ENCODE measurements around the gene NACA2. TPM values are rescaled to one million over a fixed set of nuclear protein-coding genes. Genes with fewer than 3 reads are reported as not detected.
A peak's percentile ranks its signal among the peaks of the same experiment; 100 is the strongest.
"Not testable (repeated sequence)": the region's sequence is repeated elsewhere in the genome, so short reads cannot be mapped to it uniquely, and the experiment has no call there.

Gene NACA2
- total RNA-seq, 1 donor = not detected

DNA sequence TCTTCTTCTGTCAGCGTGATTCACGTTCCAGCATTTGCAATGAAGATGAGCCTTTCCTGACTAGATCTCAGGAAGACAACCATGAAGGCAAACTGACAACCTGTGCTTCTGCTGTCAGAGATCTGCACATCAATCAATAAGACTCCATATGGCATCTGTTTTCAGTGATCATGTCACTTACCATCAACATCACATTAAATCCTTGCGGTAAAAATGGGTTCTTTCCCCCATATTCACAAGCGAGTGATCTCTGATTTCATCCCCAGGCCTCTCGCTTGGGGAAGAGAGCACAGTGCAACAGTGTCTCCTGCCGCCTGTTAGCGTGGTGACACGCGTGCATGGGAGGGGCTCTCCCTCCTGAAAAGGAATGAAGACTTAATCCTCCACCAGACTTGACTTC, 11.1 kb downstream of the NACA2 start:
- DNase-seq (ENCODE audit: low read depth in 2 of 3, low spot score in 2 of 3) = no peak

DNA sequence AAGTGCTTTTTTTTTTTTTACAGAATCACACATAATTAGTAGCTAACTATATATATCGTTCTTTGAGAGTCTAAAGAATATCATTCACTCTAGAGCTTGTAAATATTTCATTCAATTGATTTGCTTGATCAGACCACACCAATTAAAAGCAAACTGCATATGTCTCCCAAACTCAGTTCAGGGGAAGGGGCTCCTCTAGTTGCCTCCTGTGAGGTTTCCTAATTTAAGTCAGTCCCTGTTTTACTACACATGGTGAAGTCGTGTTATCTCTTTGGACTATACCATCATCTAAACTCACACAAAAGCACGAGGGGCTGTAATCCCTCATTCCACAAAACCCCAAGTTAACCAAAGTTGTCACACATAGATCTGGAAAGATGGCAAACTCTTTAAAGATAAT, 11.7 kb downstream of the NACA2 start:
- no peak for DNase-seq (ENCODE audit: low read depth in 2 of 3, low spot score in 2 of 3)

DNA sequence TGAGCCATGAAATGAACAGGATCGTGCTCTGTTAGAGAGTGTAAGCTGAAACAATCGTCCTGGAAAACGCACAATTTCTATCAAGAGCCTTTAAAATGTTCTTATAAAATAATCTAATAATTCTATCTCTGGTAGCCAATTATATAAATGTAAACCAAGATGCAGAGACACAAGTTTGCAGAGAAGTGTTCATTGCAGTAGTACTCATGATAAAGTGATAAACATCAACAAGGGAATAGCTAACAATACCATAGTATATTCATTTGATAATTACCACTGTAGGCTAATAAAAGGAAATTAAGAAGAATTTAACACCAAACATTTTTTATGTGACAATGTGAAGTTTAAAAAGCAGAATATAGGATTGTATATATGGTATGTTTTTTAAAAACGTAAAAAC, 12.4 kb downstream of the NACA2 start:
- no peak for DNase-seq (ENCODE audit: low read depth in 2 of 3, low spot score in 2 of 3)

DNA sequence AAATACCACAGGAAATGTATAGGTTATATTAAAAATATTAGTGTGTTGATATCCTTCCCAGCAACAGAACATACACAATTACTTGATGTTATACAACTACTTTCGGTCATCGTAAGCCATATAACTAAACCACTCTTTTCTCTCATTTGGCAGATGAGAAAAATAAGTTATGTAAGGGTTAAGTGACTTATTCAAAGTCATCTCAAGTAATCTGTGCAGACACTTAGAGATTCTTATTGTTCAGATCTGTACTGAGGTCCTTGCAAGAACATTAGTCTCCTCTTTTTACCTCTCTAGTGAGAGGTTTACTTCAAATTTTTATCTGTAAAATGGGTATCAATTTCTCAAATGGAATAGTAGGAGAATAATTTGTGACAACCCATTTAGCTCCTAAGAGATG, 15.0 kb downstream of the NACA2 start:
- DNase-seq (ENCODE audit: low read depth in 2 of 3, low spot score in 2 of 3) = no peak

DNA sequence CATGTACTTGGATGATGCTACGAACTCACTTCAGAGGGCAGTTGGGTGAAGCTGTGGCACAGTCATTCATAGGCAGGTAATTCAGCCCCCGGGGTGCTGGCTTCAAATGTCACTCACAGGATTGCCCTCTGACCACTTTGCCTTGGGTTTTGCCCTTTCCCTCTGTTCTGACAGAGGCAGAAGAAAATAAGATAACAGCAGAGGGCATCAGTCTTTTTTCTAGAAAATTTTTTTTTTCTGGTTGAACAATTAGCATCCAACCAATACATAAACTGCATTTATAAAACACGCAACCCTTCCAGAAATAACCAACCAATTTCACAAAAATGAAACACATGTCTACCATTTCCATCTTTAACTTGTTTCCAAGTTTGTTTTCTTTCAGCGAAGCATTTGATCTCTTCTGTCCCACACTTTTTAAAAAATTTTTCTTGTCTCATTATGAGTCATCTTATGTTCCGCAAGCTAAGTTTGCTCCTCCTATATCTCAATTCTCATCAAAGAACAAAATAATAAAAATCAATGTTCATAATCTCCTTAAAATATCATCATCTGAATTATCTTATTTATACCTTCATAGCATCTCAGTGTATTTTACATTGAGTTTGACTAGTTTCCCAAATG, 15.6 kb downstream of the NACA2 start:
- no peak for DNase-seq (ENCODE audit: low read depth in 2 of 3, low spot score in 2 of 3)

DNA sequence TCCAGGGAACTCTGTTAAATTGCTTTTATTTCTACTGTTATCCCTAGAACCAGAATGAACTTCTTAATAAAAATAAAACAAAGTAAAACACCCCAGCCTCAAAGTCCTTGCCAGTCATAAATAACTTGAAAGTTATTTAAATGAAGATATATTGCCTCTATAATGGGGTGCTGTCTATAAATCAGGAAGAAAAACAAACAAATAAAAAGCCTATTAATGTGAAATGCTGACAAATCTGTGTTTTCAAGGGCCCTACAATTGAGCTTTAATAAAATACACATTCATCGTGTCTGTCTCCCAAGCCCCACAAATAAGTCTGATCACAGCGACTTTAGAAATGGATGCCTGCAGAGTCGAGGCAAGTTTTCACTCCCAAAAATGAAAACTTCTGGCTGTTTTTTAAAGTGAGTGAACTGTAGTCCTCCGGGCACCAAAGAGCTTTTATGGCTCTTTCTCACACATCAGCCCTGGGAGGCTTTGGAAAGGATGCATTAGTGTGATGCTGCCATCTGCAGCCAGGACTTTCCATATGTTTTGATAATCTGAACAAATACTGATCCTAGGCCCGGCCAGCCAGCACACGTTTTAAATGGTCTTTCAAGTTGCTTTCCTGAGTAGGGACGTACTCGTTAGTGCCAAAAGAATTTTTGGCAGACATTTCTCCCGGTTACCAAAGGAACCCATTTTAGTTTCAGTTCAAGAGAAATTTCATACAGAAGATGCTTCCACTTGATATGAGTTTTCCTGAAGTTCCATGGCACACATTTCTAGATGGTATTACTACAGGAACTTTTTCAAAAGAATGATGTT, 16.3 kb downstream of the NACA2 start:
- DNase-seq (ENCODE audit: low read depth in 2 of 3, low spot score in 2 of 3) = peak in 2 of 3 donors; percentile 9 to 25

DNA sequence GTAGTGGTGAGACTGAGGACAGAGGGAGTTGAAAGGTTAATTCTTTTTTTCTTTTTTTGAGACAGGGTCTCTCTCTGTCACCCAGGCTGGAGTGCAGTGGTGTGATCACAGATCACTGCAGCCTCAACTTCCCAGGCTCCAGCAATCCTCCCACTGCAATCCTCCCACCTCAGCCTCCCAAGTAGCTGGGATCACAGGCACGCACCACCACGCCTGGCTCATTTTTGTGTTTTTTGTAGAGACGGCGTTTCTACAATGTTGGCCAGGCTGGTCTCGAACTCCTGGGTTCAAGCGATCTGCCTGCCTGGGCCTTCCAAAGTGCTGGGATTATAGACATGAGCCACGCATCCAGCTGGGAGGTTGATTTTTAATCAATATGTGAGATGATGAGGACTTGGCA, 18.5 kb downstream of the NACA2 start:
- DNase-seq (ENCODE audit: low read depth in 2 of 3, low spot score in 2 of 3) = not testable (repeated sequence)

DNA sequence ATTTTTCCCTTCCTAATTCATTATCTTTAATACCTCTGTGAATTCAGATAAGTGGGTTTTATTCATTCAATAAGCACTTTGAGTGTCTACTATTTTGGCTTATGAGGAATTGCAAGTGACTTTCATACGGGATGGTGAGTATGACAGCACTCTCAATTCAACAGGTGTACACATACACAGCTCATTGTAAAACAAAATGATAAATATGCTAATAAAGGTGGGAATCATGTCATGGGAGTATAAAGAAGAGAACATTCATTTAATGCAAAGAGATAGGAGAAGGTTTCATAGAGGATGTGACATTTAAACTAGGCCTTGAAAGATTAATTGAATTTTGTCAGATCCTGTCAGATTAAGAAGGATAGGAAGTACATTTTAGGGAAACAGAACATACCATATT, 19.4 kb downstream of the NACA2 start:
- DNase-seq (ENCODE audit: low read depth in 2 of 3, low spot score in 2 of 3) = no peak

DNA sequence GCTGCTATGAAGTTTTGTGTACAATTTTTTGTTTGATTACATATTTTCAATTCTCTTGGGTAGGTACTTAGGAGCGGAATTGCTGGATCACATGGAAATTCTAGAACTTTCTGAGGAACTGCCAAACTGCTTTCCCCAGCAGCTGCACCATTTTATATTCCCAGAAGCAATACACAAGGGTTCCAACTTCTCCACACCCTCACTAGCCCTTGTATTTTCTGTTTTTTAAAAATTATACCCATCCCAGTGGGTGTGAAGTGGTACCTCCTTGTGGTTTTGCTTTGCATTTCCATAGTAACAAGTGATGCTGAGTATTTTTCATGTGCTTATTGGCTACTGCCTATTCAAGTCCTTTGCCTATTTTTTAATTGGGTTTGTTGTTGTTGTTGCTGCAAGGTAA, 20.9 kb downstream of the NACA2 start:
- DNase-seq (ENCODE audit: low read depth in 2 of 3, low spot score in 2 of 3) = peak in 2 of 3 donors; percentile 9 to 14

DNA sequence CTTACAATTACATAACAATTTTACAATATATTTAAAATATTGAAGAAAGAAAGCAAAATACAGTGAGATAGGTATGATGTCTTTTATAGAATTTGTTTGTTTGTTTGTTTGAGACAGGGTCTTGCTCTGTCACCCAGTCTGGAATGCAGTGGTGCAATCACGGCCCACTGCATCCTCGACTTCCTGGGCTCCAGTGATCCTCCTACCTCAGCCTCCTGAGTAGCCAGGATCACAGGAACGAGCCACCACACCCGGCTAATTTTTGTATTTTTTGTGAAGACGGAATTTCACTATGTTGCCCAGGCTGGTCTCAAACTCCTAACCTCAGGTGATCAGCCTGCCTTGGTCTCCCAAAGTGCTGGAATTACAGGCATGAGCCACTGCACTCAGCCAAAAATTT, 21.5 kb downstream of the NACA2 start:
- not testable (repeated sequence) for DNase-seq (ENCODE audit: low read depth in 2 of 3, low spot score in 2 of 3)

DNA sequence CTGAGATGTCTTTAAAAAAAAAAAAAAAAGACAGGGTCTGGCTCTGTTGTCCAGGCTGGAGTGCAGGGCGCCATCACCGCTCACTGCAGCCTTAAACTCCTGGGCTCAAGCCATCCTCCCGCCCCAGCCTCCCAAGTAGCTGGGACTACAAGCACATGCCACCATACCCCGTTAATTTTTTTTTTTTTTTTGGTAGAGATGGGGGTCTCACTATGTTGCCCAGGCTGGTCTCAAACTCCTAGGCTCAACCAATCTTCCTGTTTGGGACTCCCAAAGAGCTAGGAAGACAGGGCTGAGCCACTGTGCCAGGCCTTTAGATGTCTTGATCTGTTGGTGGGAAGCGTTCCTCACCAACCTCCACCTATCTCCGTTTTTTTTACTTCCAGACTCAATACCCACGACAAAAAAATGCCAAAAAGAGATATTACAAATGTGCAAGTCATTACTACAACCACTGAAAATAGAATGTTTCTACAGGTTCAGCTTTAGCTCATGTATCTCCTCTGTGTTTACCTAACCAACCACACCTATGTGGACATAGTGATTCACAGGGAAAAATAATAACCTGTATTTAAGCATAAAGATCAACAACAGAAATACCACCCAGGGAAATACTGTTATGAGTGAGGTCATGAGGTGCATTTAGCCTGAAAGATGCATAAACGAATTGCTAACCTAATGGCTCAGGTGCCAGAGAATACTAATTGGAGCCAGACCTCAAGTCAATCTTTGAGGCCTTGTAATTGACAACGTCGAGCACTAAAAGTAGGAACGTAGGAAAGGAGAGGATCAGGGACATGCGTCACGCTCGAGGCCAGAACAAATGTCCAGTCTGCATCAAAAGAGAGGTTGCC, 22.6 kb downstream of the NACA2 start:
- DNase-seq (ENCODE audit: low read depth in 2 of 3, low spot score in 2 of 3) = no peak

DNA sequence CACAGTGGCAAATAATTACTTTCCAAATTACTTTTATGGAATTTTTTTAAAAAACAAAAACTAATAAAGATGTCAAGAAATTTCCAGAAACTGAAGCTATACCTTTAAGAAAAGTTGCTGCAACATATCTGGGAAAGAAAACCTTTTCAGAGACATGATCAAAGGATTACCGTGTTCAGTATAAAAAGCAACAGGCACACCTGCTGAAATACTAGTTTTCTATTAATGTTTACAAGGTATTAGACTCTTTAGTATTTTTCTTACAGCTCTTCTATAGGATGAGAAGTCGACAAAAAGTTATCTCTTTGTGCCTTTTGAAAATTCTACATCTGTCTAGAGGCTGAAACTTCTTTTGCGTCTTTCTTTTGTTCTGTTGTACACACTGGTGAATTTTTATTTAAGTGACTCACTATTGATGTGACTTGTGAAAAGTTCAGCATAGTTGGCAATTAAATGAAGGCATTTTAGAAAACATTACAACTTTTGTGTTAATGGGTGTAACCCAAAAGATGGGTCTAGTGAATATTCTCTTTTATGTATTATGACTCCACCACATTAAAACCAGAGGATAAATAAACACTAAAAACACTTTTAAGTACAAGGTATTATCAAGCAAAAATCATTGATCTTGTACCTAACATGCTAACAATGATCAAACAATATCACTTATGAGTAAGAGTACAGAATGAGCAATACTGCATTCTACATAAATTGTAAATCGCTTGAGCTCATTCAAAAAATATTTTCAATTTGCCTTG, 23.8 kb downstream of the NACA2 start:
- no peak for DNase-seq (ENCODE audit: low read depth in 2 of 3, low spot score in 2 of 3)

DNA sequence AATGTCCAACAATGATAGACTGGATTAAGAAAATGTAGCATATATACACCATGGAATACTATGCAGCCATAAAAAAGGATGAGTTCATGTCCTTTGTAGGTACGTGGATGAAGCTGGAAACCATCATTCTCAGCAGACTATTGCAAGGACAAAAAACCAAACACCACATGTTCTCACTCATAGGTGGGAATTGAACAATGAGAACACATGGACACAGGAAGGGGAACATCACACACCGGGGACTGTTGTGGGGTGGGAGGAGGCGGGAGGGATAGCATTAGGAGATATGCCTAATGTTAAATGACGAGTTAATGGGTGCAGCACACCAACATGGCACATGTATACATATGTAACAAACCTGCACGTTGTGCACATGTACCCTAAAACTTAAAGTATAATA, 24.6 kb downstream of the NACA2 start:
- not testable (repeated sequence) for DNase-seq (ENCODE audit: low read depth in 2 of 3, low spot score in 2 of 3)

DNA sequence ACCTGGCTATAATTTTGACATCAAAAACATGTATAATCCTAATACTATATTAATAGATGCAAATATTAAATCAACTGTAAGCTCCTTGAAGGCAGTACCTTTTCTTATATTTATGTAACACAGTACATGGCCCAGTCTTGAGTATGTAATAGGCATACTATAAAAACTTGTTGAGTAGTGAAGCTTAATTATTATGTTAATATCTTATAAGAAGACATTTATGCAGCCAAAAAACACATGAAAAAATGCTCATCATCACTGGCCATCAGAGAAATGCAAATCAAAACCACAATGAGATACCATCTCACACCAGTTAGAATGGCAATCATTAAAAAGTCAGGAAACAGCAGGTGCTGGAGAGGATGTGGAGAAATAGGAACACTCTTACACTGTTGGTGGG, 25.2 kb downstream of the NACA2 start:
- DNase-seq (ENCODE audit: low read depth in 2 of 3, low spot score in 2 of 3) = not testable (repeated sequence)

DNA sequence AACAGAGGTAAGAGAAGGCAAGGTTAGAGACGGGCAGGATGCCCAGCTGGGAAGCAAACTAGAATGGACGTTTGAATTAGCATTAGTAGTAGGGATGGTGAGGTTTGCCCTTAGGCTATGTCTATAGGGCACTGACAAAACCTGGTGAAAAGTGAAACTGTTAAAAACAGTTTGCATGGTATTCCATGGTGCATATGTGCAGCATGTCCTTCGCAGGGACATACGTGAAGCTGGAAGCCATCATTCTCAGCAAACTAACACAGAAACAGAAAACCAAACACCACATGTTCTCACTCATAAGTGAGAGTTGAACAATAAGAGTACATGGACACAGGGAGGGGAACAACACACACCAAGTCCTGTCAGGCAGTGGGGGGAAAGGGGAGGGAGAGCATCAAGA, 25.8 kb downstream of the NACA2 start:
- DNase-seq (ENCODE audit: low read depth in 2 of 3, low spot score in 2 of 3) = no peak

DNA sequence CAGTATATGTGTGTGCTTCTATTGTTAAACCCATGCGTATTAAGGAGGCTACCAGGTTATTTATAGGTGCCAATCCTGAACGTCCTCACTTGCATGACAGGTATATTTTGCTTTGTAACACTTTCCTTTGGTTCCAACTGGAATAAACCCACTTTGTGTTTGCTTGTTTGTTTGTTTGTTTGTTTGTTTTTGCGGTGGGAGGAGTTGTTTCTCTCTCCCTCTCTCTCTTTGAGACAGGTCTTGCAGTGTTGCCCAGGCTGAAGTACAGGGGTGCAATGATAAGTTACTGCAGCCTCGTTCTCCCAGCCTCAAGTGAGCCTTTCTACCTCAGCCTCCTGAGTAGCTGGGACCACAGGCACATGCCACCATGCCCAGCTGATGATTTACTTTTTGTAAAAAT, 28.7 kb downstream of the NACA2 start:
- DNase-seq (ENCODE audit: low read depth in 2 of 3, low spot score in 2 of 3) = no peak

DNA sequence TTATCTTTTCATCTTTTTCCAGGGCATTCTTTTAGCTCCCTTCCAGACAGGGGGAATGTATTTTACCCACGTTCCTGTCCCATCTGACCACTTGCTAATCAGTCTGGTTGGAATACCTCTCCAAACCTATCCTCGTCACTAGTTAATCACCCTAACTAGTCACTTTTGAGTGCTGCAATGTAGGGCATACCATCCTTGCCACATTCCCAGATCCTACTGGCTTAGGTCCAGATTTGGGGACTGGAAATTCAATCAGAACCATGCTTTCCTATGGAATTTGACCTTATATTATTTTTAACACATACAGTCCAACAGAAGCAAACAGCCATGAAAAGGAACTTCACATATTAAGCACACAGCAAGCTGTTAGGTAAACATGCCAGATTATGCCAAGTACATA, 29.7 kb downstream of the NACA2 start:
- DNase-seq (ENCODE audit: low read depth in 2 of 3, low spot score in 2 of 3) = no peak

DNA sequence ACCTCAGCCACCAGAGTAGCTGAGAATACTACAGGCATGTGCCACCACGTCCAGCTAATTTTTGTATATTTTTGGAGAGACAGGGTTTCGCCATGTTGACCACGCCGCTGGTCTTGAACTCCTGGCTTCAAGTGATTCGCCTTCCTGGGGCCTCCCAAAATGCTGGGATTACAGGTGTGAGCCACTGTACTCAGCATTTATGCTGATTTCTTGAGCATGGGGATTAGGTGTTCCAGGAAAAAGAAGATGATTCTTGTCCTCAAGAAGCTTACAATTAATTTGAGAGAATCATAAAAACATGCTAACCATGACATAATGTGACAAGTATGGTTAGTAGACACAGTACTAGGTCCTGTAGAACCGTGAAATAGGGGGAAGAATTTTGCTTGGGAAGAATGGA, 30.9 kb downstream of the NACA2 start:
- DNase-seq (ENCODE audit: low read depth in 2 of 3, low spot score in 2 of 3) = no peak

DNA sequence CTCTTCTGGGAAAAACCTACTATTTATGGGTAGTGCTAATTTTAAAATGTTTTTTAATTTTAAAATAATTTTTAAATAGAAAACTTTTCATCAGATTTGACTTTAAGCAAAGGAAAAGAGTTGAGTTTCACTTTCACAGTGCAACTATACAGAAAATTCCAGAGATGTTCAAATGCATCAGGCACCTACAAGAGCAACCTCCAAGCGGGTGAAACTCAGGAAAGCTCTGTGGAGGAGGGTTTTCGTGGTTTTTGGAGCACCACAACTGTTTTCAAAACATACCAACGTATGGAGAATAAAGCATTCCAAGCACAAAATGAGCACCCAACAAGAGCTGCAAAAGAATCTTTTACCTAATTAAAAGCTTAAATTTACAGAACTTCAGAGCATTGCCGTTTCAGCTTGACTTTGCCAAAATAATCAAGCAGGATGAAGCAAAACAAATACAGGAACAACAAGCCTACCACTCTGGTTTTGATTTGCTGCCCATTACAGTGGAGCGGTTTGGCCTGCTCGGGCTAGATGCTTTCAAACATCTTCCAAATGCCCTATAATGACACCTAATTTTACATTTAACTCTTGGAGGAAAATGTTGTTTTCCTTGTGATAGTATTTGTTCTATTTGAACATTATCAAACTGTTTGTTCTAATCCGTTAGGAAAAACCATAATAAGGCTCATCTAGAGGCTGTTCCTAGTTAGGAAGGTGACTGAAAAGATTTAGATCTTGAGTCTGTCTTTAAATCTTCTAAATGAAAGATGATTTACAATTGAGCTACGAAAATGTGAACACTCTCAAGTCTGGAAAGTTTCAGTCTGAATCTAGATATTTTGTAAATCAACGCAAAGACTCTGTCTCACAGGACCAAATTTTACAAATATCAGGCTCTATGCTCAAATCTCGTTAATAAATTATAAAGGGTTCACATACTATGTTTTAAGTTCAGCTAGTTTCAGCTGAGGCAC, 34.5 kb downstream of the NACA2 start:
- DNase-seq (ENCODE audit: low read depth in 2 of 3, low spot score in 2 of 3) = no peak

DNA sequence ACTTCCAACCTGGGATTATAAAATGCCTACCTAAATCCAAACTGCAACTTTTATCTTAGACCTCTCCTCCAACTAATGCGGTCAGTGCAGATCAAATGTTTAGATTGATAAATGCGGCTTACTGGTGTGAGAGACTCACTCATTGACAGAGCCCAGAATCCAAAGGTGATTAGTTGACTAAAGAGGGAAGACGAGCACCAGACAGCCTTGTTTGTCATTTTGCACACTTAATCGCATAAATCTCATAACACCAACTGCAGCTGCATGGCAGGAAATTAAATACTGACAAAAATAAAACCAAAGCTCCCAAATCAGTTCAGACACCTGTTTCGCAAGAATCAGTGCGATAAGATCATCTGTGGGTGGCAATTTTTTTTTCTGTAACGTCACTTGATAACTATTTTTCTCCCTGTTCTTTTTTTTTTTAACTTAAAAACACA, 35.9 kb downstream of the NACA2 start:
- no peak for DNase-seq (ENCODE audit: low read depth in 2 of 3, low spot score in 2 of 3)

Data from hematopoietic multipotent progenitor cell (in vitro differentiated cells).